ENCODE measurements around the gene TBC1D19. TPM values are rescaled to one million over a fixed set of nuclear protein-coding genes. Genes with fewer than 3 reads are reported as not detected.

The TBC1D19 gene
- total and polyA plus RNA-seq, 9 of the 15 experiments (the other 6 are each of a cell fraction or from before 2014, with no cell fraction given), result 0.73 to 5.6 (median 3.7) TPM

DNA sequence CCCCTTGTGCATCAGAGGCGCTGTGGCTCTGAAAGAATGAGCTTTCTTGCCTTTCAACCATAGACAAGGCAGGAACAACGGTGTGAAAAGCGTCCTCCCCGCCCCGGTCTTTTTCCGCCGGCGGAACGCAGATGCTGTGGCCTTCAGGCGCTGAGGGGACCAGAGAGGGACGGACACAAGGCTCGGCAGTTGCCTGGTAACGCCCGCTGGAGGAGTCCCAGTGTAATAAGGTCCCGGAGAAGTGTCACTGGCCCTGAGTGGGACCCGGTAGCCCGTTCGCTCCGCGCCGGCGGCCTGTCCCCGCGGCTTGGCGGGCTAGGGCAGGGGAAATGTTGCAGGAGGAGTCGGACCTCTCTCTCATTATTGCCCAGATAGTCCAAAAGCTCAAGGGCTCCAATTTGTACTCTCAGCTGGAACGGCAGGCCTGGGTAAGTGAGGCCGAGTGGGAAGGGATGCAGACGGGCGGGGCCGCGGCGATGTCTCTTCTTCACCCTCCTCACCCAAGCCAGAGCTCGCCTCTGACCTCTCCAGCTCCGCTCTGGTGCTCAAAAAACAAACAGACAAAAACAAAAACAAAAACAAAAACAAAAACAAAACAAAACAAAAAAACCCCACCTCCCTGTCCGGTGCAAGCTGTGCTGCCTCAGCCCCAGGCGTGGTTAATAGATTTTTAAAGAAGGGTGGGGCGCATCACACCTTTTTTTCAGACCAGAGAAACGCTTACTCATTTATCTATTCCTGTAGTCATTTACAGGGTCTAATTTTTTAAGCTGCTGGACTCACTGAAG is at the start of gene TBC1D19 (continued):
- no peak for TF ChIP-seq PBX2 (CRISPR knock-in tag; IDR thresholded peaks at IDR 0.05; ENCODE audit: low read depth)
- 0 out of 2 replicates have a peak, but pooled peaks have one; percentile 14 for TF ChIP-seq PBX2 (tag; conservative IDR thresholded peaks at IDR 0.05; ENCODE audit: low read depth)
- no peak for TF ChIP-seq POLR2AphosphoS2 (IDR thresholded peaks at IDR 0.05; ENCODE audit: low read length)
- no peak for TF ChIP-seq STAT5B (CRISPR knock-in tag; IDR thresholded peaks at IDR 0.05)
- peak; percentile 74 for TF ChIP-seq JUND (IDR thresholded peaks at IDR 0.05; ENCODE audit: borderline replicate concordance, low read depth, low read length)
- TF ChIP-seq JUND (tag; IDR thresholded peaks at IDR 0.05; ENCODE audit: borderline replicate concordance, low read depth, low read length), result peak; percentile 63; the same call in 2 of the 3 replicates
- TF ChIP-seq AFF4 (CRISPR knock-in tag; IDR thresholded peaks at IDR 0.05), result no peak
- no peak for TF ChIP-seq ILK (tag; IDR thresholded peaks at IDR 0.05; ENCODE audit: borderline replicate concordance, low read depth)
- TF ChIP-seq ILF3 (IDR thresholded peaks at IDR 0.05; ENCODE audit: borderline replicate concordance), result no peak
- TF ChIP-seq CGGBP1 (CRISPR knock-in tag; IDR thresholded peaks at IDR 0.05), result peak; percentile 77; the same call in 1 of the 2 replicates
- no peak for TF ChIP-seq PCBP1 (IDR thresholded peaks at IDR 0.05; ENCODE audit: low read depth, low read length, poor library complexity, severe bottlenecking)
- TF ChIP-seq BHLHE40 (IDR thresholded peaks at IDR 0.05; ENCODE audit: low read length), result no peak; the same call in 1 of the 2 replicates
- TF ChIP-seq, protein P1, sequence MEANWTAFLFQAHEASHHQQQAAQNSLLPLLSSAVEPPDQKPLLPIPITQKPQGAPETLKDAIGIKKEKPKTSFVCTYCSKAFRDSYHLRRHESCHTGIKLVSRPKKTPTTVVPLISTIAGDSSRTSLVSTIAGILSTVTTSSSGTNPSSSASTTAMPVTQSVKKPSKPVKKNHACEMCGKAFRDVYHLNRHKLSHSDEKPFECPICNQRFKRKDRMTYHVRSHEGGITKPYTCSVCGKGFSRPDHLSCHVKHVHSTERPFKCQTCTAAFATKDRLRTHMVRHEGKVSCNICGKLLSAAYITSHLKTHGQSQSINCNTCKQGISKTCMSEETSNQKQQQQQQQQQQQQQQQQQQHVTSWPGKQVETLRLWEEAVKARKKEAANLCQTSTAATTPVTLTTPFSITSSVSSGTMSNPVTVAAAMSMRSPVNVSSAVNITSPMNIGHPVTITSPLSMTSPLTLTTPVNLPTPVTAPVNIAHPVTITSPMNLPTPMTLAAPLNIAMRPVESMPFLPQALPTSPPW (CRISPR knock-in tag; IDR thresholded peaks at IDR 0.05), result peak; percentile 61
- TF ChIP-seq XRCC4 (IDR thresholded peaks at IDR 0.05; ENCODE audit: extremely low read depth, insufficient read depth, insufficient read length), result no peak
- peak; percentile 61 to 90 for TF ChIP-seq MAZ (CRISPR knock-in tag; conservative IDR thresholded peaks at IDR 0.05 in 1 of 2, IDR thresholded peaks at IDR 0.05 in 1 of 2)
- TF ChIP-seq MNT (conservative IDR thresholded peaks at IDR 0.05), result peak; percentile 26 to 66; a peak in 2 of 4 replicates
